ENCODE data around the gene REEP3. TPM values are rescaled to one million over a fixed set of nuclear protein-coding genes. Genes with fewer than 3 reads are reported as not detected.
A peak's percentile ranks its signal among the peaks of the same experiment; 100 is the strongest.

REEP3 gene
- total RNA-seq, 2 donors from 2014 or later, result 30.7 to 33.0 TPM

- no peak overlapping the region for H3K4me3 Mint-ChIP-seq
- peaks cover 3% of the 10 kb centered on the region for H3K36me3 ChIP-seq (ENCODE audit: control insufficient read depth, insufficient read depth, low read length)
- H3K27ac ChIP-seq (ENCODE audit: low read depth, low read length), result no peak overlapping the region
- no peaks in the 10 kb centered on the region for H3K9me3 Mint-ChIP-seq
- H3K27me3 ChIP-seq (ENCODE audit: control insufficient read depth, insufficient read depth, low read length, poor library complexity, severe bottlenecking), result no peaks in the 10 kb centered on the region
- H3K27ac Mint-ChIP-seq, result peak overlapping the region; percentile 14
- H3K4me1 ChIP-seq (ENCODE audit: control insufficient read depth, insufficient read depth, low read length), result no peaks in the 10 kb centered on the region
- peaks cover 8% of the 10 kb centered on the region for H3K36me3 Mint-ChIP-seq (ENCODE audit: low read depth)
- H3K4me3 ChIP-seq (ENCODE audit: low read length), result no peak overlapping the region
- WGBS, 2 experiments (ENCODE audit: insufficient coverage in 1 of 2, insufficient read length in 1 of 2), result 91% methylated on average over 2 of the region's 2 CpGs; no CpG with 5 or more reads in 1 of the 2 experiments
- TF ChIP-seq CTCF (conservative IDR thresholded peaks at IDR 0.05), result no peak
- H3K27me3 Mint-ChIP-seq (ENCODE audit: insufficient read depth), result no peaks in the 10 kb centered on the region
- H3K9me3 ChIP-seq (ENCODE audit: control insufficient read depth, low read length), result no peaks in the 10 kb centered on the region
- peaks cover 4% of the 10 kb centered on the region for H3K4me1 Mint-ChIP-seq
- DNase-seq, result no peak
- H3K9ac ChIP-seq (ENCODE audit: extremely low read depth, low read length, poor library complexity, severe bottlenecking), result no peak overlapping the region
These were observed 33.5 kb downstream of the REEP3 start for GRCh38 chr10:63554657-63555056.

- DNase-seq, result no peak
- H3K27ac Mint-ChIP-seq, result no peak overlapping the region
- H3K9ac ChIP-seq (ENCODE audit: extremely low read depth, low read length, poor library complexity, severe bottlenecking), result no peak overlapping the region
- no peaks in the 10 kb centered on the region for H3K27me3 Mint-ChIP-seq (ENCODE audit: insufficient read depth)
- no peaks in the 10 kb centered on the region for H3K9me3 ChIP-seq (ENCODE audit: control insufficient read depth, low read length)
- TF ChIP-seq CTCF (conservative IDR thresholded peaks at IDR 0.05), result no peak
- H3K9me3 Mint-ChIP-seq, result no peaks in the 10 kb centered on the region
- H3K4me3 ChIP-seq (ENCODE audit: low read length), result no peak overlapping the region
- WGBS, 2 experiments (ENCODE audit: insufficient coverage in 1 of 2, insufficient read length in 1 of 2), result 93 to 100% methylated on average over 1 to 2 of the region's 2 CpGs
- no peak overlapping the region for H3K4me3 Mint-ChIP-seq
- no peaks in the 10 kb centered on the region for H3K4me1 ChIP-seq (ENCODE audit: control insufficient read depth, insufficient read depth, low read length)
- H3K27ac ChIP-seq (ENCODE audit: low read depth, low read length), result no peak overlapping the region
- H3K36me3 ChIP-seq (ENCODE audit: control insufficient read depth, insufficient read depth, low read length), result peaks cover 3% of the 10 kb centered on the region
- peaks cover 8% of the 10 kb centered on the region for H3K36me3 Mint-ChIP-seq (ENCODE audit: low read depth)
- no peaks in the 10 kb centered on the region for H3K27me3 ChIP-seq (ENCODE audit: control insufficient read depth, insufficient read depth, low read length, poor library complexity, severe bottlenecking)
- peaks cover 4% of the 10 kb centered on the region for H3K4me1 Mint-ChIP-seq
These were observed 34.1 kb downstream of the REEP3 start for GRCh38 chr10:63555330-63555729.

GRCh38 chr10:63558132-63558784 lies 37.1 kb downstream of the REEP3 start:
- no peaks in the 10 kb centered on the region for H3K9me3 Mint-ChIP-seq
- no peaks in the 10 kb centered on the region for H3K27me3 ChIP-seq (ENCODE audit: control insufficient read depth, insufficient read depth, low read length, poor library complexity, severe bottlenecking)
- DNase-seq, result no peak
- 93 to 96% methylated on average over 4 to 5 of the region's 5 CpGs for WGBS, 2 experiments (ENCODE audit: insufficient coverage in 1 of 2, insufficient read length in 1 of 2)
- peaks cover 22% of the 10 kb centered on the region for H3K4me1 Mint-ChIP-seq
- H3K27ac Mint-ChIP-seq, result no peak overlapping the region
- H3K27ac ChIP-seq (ENCODE audit: low read depth, low read length), result no peak overlapping the region
- peaks cover 3% of the 10 kb centered on the region for H3K4me1 ChIP-seq (ENCODE audit: control insufficient read depth, insufficient read depth, low read length)
- H3K9ac ChIP-seq (ENCODE audit: extremely low read depth, low read length, poor library complexity, severe bottlenecking), result no peak overlapping the region
- TF ChIP-seq CTCF (conservative IDR thresholded peaks at IDR 0.05), result no peak
- H3K36me3 ChIP-seq (ENCODE audit: control insufficient read depth, insufficient read depth, low read length), result peaks cover 3% of the 10 kb centered on the region
- no peaks in the 10 kb centered on the region for H3K9me3 ChIP-seq (ENCODE audit: control insufficient read depth, low read length)
- no peaks in the 10 kb centered on the region for H3K27me3 Mint-ChIP-seq (ENCODE audit: insufficient read depth)
- peaks cover 8% of the 10 kb centered on the region for H3K36me3 Mint-ChIP-seq (ENCODE audit: low read depth)
- no peak overlapping the region for H3K4me3 Mint-ChIP-seq
- H3K4me3 ChIP-seq (ENCODE audit: low read length), result no peak overlapping the region
